Tibial nerve (tissue), 4 donors: Measurements from ENCODE around the gene POLR1C.

ENCODE experiments used
- CTCF ChIP-seq, 5 experiments: fragments of 200-600 bp in 3 of 5; fragments of 450-650 bp in 2 of 5; sonication (generic) in 3 of 5; IDR thresholded peaks; one replicate each; pipeline ENCODE4 v1.5.1; 2016 to 2019; ENCODE audit warnings: antibody characterized with exemption in 5 of 5, mild to moderate bottlenecking in 3 of 5, moderate library complexity in 2 of 5
- EP300 ChIP-seq, 2 donors: sonication (generic); formaldehyde crosslinking; IDR thresholded peaks; one replicate each; pipeline ENCODE4 v1.6.1; 2017; ENCODE audit warnings: antibody characterized with exemption in 2 of 2, mild to moderate bottlenecking in 1 of 2
- POLR2A ChIP-seq, 2 donors: fragments of 450-650 bp; IDR thresholded peaks; one replicate each; pipeline ENCODE4 v1.6.1; 2017; ENCODE audit warnings: antibody characterized with exemption in 2 of 2, mild to moderate bottlenecking in 2 of 2, moderate library complexity in 2 of 2

- TF ChIP-seq CTCF (IDR thresholded peaks at IDR 0.05) (no peak), POLR2A (IDR thresholded peaks at IDR 0.05) (no peak), EP300 (IDR thresholded peaks at IDR 0.05) (no peak)
These were observed 48.6 kb upstream of the POLR1C start for GRCh38 chr6:43468240-43468639.
